ENCODE results near the gene COPZ2. TPM values are rescaled to one million over a fixed set of nuclear protein-coding genes. Genes with fewer than 3 reads are reported as not detected.

The COPZ2 gene
- total and polyA plus RNA-seq, 10 donors = 6.0 to 15.0 (median 8.8) TPM

DNA sequence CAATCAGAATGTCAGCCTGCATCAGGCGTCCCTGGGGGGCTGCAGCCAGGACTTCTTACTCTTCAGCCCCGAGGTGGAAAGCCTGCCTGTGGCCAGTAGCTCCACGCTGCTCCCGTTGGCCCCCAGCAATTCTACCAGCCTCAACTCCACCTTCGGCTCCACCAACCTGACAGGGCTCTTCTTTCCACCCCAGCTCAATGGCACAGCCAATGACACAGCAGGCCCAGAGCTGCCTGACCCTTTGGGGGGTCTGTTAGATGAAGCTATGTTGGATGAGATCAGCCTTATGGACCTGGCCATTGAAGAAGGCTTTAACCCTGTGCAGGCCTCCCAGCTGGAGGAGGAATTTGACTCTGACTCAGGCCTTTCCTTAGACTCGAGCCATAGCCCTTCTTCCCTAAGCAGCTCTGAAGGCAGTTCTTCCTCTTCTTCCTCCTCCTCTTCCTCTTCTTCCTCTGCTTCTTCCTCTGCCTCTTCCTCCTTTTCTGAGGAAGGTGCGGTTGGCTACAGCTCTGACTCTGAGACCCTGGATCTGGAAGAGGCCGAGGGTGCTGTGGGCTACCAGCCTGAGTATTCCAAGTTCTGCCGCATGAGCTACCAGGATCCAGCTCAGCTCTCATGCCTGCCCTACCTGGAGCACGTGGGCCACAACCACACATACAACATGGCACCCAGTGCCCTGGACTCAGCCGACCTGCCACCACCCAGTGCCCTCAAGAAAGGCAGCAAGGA lies 21.0 kb upstream of the COPZ2 start:
- Histone ChIP-seq H3K4me1 (peaks cover 20 to 74% (median 52%) of the 10 kb centered on the region in 6 donors), H3K9me3 (no peaks in the 10 kb centered on the region), H3K4me3 (no peak overlapping the region), H3K27ac (peak overlapping the region in 3 of 8 donors; percentile 10 to 97 (median 18)), H3K36me3 (peaks cover 5 to 100% (median 71%) of the 10 kb centered on the region in 6 donors), H3K27me3 (replicated peaks in 1 of 7) (no peaks in the 10 kb centered on the region)
- WGBS, 5 donors = 81 to 94% (median 85%) methylated on average over 10 to 11 of the region's 11 CpGs
- peak; percentile 44 for DNase-seq
- intact Hi-C loops (cut with DNase I; ENCODE audit: low total_unique reads) = no loop called here
- TF ChIP-seq, protein P1, sequence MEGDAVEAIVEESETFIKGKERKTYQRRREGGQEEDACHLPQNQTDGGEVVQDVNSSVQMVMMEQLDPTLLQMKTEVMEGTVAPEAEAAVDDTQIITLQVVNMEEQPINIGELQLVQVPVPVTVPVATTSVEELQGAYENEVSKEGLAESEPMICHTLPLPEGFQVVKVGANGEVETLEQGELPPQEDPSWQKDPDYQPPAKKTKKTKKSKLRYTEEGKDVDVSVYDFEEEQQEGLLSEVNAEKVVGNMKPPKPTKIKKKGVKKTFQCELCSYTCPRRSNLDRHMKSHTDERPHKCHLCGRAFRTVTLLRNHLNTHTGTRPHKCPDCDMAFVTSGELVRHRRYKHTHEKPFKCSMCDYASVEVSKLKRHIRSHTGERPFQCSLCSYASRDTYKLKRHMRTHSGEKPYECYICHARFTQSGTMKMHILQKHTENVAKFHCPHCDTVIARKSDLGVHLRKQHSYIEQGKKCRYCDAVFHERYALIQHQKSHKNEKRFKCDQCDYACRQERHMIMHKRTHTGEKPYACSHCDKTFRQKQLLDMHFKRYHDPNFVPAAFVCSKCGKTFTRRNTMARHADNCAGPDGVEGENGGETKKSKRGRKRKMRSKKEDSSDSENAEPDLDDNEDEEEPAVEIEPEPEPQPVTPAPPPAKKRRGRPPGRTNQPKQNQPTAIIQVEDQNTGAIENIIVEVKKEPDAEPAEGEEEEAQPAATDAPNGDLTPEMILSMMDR (IDR thresholded peaks at IDR 0.05 in 8 of 11, conservative IDR thresholded peaks at IDR 0.05 in 3 of 11) = no peak
- TF ChIP-seq POLR2AphosphoS5 (IDR thresholded peaks at IDR 0.05) (no peak), POLR2A (IDR thresholded peaks at IDR 0.05) (no peak)

DNA sequence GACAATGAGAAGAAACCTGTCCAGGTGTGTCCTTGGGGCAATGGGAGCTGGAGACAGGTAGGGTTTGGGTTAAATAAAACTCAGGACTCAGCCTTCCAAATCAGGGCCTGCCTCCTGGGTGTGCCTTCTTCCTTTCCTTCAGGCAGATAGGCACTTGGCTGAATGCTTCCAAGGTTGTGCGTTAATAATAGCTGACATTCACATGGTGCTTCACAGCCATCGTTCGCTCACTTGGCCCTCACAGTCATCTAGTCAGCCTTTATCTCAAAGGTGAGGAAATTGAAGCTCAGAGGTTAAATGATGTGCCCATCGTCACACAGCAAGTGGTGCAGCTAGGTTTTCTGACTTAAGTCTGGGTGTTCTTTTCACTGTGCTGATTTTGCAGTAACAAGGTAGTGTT lies 20.0 kb upstream of the COPZ2 start:
- peak overlapping the region in 5 of 8 donors; percentile 28 to 97 (median 38) for H3K27ac ChIP-seq
- TF ChIP-seq, protein P1 (IDR thresholded peaks at IDR 0.05 in 8 of 11, conservative IDR thresholded peaks at IDR 0.05 in 3 of 11) = no peak
- no peak for TF ChIP-seq POLR2A (IDR thresholded peaks at IDR 0.05)
- TF ChIP-seq POLR2AphosphoS5 (IDR thresholded peaks at IDR 0.05) = no peak
- WGBS, 5 donors = 56 to 84% (median 74%) methylated on average over 4 of the region's 4 CpGs
- peaks cover 5 to 100% (median 64%) of the 10 kb centered on the region in 6 donors for H3K36me3 ChIP-seq
- no peaks in the 10 kb centered on the region for H3K9me3 ChIP-seq
- no peak overlapping the region for H3K4me3 ChIP-seq
- intact Hi-C loops (cut with DNase I; ENCODE audit: low total_unique reads) = no loop called here
- DNase-seq = peak; percentile 21
- H3K27me3 ChIP-seq (replicated peaks in 1 of 7) = no peaks in the 10 kb centered on the region
- H3K4me1 ChIP-seq = peaks cover 29 to 83% (median 61%) of the 10 kb centered on the region in 6 donors

DNA sequence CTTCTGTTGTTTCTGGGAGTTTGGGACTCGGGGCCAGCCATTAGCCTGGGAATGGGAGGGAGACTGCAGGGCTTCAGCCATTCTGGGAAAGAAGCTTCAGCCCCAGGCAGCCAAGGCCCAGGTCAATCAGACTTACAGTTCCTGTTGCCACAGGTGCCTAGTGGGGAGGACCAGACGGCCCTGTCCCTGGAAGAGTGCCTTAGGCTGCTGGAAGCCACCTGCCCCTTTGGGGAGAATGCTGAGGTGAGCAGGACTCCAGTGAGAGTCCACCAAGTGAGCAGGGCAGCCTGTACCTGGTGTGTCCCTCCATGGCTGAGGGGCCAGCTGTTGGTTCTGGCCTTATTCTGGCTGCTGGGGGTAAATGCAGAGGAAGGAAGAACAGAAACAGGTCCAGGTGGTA lies 19.3 kb upstream of the COPZ2 start:
- Histone ChIP-seq H3K27me3 (replicated peaks in 1 of 7) (no peaks in the 10 kb centered on the region), H3K4me3 (no peak overlapping the region), H3K9me3 (no peaks in the 10 kb centered on the region), H3K36me3 (peaks cover 5 to 100% (median 60%) of the 10 kb centered on the region in 6 donors), H3K4me1 (peaks cover 37 to 91% (median 69%) of the 10 kb centered on the region in 6 donors), H3K27ac (peak overlapping the region in 6 of 8 donors; percentile 18 to 97 (median 38))
- intact Hi-C loops (cut with DNase I; ENCODE audit: low total_unique reads) = no loop called here
- WGBS, 5 donors = 70 to 100% (median 76%) methylated on average over 1 to 2 of the region's 2 CpGs
- TF ChIP-seq POLR2A (IDR thresholded peaks at IDR 0.05) (no peak), POLR2AphosphoS5 (IDR thresholded peaks at IDR 0.05) (peak in 1 of 3 donors; percentile 7)
- peak; percentile 55 for DNase-seq

DNA sequence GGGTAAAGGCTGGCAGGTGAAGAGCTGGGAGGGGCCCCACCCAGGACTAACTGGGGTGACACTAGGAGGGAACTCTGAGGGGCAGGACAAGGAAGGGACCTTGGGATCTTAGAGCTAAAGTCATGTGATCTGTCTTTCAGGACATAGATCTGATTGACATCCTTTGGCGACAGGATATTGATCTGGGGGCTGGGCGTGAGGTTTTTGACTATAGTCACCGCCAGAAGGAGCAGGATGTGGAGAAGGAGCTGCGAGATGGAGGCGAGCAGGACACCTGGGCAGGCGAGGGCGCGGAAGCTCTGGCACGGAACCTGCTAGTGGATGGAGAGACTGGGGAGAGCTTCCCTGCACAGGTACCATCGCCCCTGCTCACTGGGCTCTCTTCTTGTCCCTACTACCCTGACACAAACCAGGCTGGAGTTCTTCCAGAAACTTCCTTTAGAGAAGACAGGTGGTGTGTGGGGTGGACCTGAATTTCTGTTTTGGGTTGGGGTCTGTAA lies 18.7 kb upstream of the COPZ2 start:
- WGBS, 5 donors = 87 to 93% (median 91%) methylated on average over 10 of the region's 10 CpGs
- H3K27me3 ChIP-seq (replicated peaks in 1 of 7) = no peaks in the 10 kb centered on the region
- H3K36me3 ChIP-seq = peaks cover 5 to 100% (median 59%) of the 10 kb centered on the region in 6 donors
- intact Hi-C loops (cut with DNase I; ENCODE audit: low total_unique reads) = no loop called here
- no peaks in the 10 kb centered on the region for H3K9me3 ChIP-seq
- peak overlapping the region in 5 of 8 donors; percentile 38 to 97 (median 94) for H3K27ac ChIP-seq
- DNase-seq = peak; percentile 37
- peaks cover 42 to 97% (median 75%) of the 10 kb centered on the region in 6 donors for H3K4me1 ChIP-seq
- no peak overlapping the region for H3K4me3 ChIP-seq
- TF ChIP-seq POLR2A (IDR thresholded peaks at IDR 0.05) = no peak
- TF ChIP-seq POLR2AphosphoS5 (IDR thresholded peaks at IDR 0.05) = peak in 2 of 3 donors; percentile 19 to 25

All from spleen (tissue), 11 donors.